Fibroblast of pulmonary artery (primary cell): ENCODE measurements around the gene ABRACL.
A peak's percentile ranks its signal among the peaks of the same experiment; 100 is the strongest.
"Not testable (repeated sequence)": the region's sequence is repeated elsewhere in the genome, so short reads cannot be mapped to it uniquely, and the experiment has no call there.

ENCODE experiments used
- DNase-seq: peaks from one replicate; pipeline ENCODE4 v3.0.0-alpha.2; 2010; ENCODE audit warnings: low read depth
- H3K4me3 ChIP-seq: replicated peaks from 2 replicates; pipeline ENCODE4 v1.5.1; 2011; ENCODE audit warnings: low read depth, mild to moderate bottlenecking, control low read depth, low read length, moderate library complexity
- CTCF ChIP-seq: IDR thresholded peaks from 2 replicates; pipeline ENCODE4 v1.5.1; 2011; ENCODE audit warnings: mild to moderate bottlenecking, control low read depth, low read length, inconsistent platforms; ENCODE audit errors: missing control alignments

The ABRACL gene

GRCh38 chr6:139013185-139013800 is 15.3 kb upstream of the ABRACL start:
- no peak overlapping the region for H3K4me3 ChIP-seq
- DNase-seq = no peak
- TF ChIP-seq CTCF = no peak

GRCh38 chr6:139014945-139015344 is 13.6 kb upstream of the ABRACL start:
- no peak for DNase-seq
- H3K4me3 ChIP-seq = no peak overlapping the region
- no peak for TF ChIP-seq CTCF

- no peak overlapping the region for H3K4me3 ChIP-seq
- TF ChIP-seq CTCF = no peak
- peak; percentile 25 for DNase-seq
These were observed 12.0 kb upstream of the ABRACL start for GRCh38 chr6:139016337-139017213.

- no peak for TF ChIP-seq CTCF
- DNase-seq = no peak
- no peak overlapping the region for H3K4me3 ChIP-seq
These were observed 11.3 kb upstream of the ABRACL start for GRCh38 chr6:139017227-139017626.

- DNase-seq = no peak
- no peak for TF ChIP-seq CTCF
- H3K4me3 ChIP-seq = no peak overlapping the region
These were observed 8.8 kb upstream of the ABRACL start for GRCh38 chr6:139019722-139020121.

GRCh38 chr6:139020689-139021088 is 7.9 kb upstream of the ABRACL start:
- DNase-seq = no peak
- H3K4me3 ChIP-seq = no peak overlapping the region
- TF ChIP-seq CTCF = no peak

GRCh38 chr6:139025416-139025815 is 3.1 kb upstream of the ABRACL start:
- DNase-seq, H3K4me3 ChIP-seq: not testable (repeated sequence)
